Ascending aorta (tissue), 2 donors: ENCODE data around the gene BACE1-AS. TPM values are rescaled to one million over a fixed set of nuclear protein-coding genes. Genes with fewer than 3 reads are reported as not detected.

Experiments used
- DNase-seq, 2 donors: peaks; one replicate each; pipeline ENCODE4 v3.0.0-alpha.2; 2019; ENCODE audit warnings: low spot score in 2 of 2
- H3K27ac ChIP-seq, 2 donors: fragments of 200-600 bp; sonication (generic); one replicate each; pipeline ENCODE4 v1.5.1; 2016 to 2017; ENCODE audit warnings: mild to moderate bottlenecking in 1 of 2
- H3K27me3 ChIP-seq: fragments of 200-600 bp; sonication (generic); one replicate; pipeline ENCODE4 v1.5.1; 2017
- H3K36me3 ChIP-seq, 2 donors: fragments of 200-600 bp; sonication (generic); one replicate each; pipeline ENCODE4 v1.5.1; 2016
- H3K4me1 ChIP-seq, 2 donors: fragments of 200-600 bp; sonication (generic); one replicate each; pipeline ENCODE4 v1.5.1; 2016 to 2017; ENCODE audit warnings: mild to moderate bottlenecking in 1 of 2
- H3K4me3 ChIP-seq, 2 donors: fragments of 200-600 bp; sonication (generic); one replicate each; pipeline ENCODE4 v1.5.1; 2016 to 2017; ENCODE audit warnings: mild to moderate bottlenecking in 1 of 2
- H3K9me3 ChIP-seq, 2 donors: fragments of 200-600 bp; sonication (generic); one replicate each; pipeline ENCODE4 v1.5.1; 2016
- intact Hi-C: fragments of 100-400 bp; cut with DNase I; formaldehyde crosslinking; loops from one replicate; pipeline ENCODE4 v1.15.1; 2023
- total RNA-seq: library from RNA; depleted of rRNA; stranded (reverse); fragments of >200 nt; gene quantifications from one replicate; pipeline ENCODE4 v1.1.0, GENCODE V29; 2016
- TF ChIP-seq, protein P1 (sequence below), 3 experiments: fragments of 200-600 bp in 2 of 3; fragments of 450-650 bp in 1 of 3; sonication (generic) in 2 of 3; IDR thresholded peaks; one replicate each; pipeline ENCODE4 v1.5.1; 2016 to 2019; ENCODE audit warnings: antibody characterized with exemption in 3 of 3, mild to moderate bottlenecking in 1 of 3, moderate library complexity in 1 of 3

The BACE1-AS gene
- total RNA-seq, 1 donor from 2014 or later: 6.8 TPM

DNA sequence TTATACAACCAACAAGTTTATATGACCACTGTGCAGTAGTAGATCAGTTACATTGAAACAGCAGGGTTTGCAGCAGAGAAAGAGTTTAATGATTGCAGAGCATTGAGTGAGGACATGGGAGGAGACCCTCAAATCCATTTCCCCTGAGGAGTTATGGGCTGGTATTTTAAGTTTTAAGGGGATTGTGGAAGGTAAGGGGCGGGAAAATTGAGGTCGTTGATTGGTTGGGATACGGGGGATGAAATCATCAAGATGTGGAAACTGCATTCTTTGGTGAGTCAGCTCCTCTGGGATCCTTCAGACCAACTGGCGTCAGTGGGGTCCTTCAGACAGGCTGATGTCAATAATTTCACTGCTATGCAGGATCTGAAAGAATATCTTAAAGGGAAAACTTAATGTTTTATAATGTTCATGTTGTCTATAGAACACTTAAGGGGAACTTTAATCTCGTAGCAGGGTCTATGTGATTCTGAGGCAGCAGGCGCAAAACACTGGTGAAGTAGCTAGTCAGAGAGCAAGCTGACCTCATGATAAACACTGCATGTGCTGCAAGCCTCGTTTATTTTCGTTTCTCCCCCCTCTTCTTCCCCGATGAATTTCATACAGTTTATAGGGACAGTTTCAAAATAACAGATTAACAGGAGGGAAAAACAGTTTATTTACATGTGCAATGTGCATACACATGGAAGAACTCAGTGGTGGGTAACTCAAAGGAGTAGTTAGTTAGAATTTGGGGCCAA is 17.4 kb upstream of the BACE1-AS start:
- intact Hi-C loops: no loop called here
- H3K4me3 ChIP-seq: no peak overlapping the region
- no peaks in the 10 kb centered on the region for H3K4me1 ChIP-seq
- no peak for DNase-seq
- no peaks in the 10 kb centered on the region for H3K27me3 ChIP-seq
- TF ChIP-seq, protein P1, sequence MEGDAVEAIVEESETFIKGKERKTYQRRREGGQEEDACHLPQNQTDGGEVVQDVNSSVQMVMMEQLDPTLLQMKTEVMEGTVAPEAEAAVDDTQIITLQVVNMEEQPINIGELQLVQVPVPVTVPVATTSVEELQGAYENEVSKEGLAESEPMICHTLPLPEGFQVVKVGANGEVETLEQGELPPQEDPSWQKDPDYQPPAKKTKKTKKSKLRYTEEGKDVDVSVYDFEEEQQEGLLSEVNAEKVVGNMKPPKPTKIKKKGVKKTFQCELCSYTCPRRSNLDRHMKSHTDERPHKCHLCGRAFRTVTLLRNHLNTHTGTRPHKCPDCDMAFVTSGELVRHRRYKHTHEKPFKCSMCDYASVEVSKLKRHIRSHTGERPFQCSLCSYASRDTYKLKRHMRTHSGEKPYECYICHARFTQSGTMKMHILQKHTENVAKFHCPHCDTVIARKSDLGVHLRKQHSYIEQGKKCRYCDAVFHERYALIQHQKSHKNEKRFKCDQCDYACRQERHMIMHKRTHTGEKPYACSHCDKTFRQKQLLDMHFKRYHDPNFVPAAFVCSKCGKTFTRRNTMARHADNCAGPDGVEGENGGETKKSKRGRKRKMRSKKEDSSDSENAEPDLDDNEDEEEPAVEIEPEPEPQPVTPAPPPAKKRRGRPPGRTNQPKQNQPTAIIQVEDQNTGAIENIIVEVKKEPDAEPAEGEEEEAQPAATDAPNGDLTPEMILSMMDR (IDR thresholded peaks at IDR 0.05): no peak
- peaks cover 5 to 21% of the 10 kb centered on the region in 2 donors for H3K36me3 ChIP-seq
- no peaks in the 10 kb centered on the region for H3K9me3 ChIP-seq
- H3K27ac ChIP-seq: no peak overlapping the region

DNA sequence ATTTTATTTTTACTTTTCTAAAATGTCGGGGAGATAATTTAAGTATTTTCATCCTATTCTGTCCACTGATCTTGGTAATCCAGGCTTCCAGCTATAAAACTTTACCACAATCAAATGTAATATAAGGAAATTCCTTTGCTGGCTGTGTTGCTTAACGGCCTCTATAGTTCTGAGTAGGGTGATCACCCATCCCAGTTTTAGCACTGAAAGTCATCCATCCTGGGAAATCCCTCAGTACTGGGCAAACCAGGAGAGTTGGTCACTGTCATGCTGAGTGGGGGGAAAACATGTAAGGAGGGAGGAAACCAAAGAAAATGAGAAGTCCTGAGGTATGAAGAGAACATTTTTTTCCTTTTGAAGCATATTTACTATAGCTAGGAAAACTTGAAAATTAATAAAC is 12.8 kb upstream of the BACE1-AS start:
- intact Hi-C loops: no loop called here
- TF ChIP-seq, protein P1 (IDR thresholded peaks at IDR 0.05): no peak
- Histone ChIP-seq H3K4me1 (no peaks in the 10 kb centered on the region), H3K27ac (no peak overlapping the region), H3K9me3 (no peaks in the 10 kb centered on the region), H3K4me3 (no peak overlapping the region), H3K36me3 (peaks cover 17 to 51% of the 10 kb centered on the region in 2 donors), H3K27me3 (no peaks in the 10 kb centered on the region)
- no peak for DNase-seq

DNA sequence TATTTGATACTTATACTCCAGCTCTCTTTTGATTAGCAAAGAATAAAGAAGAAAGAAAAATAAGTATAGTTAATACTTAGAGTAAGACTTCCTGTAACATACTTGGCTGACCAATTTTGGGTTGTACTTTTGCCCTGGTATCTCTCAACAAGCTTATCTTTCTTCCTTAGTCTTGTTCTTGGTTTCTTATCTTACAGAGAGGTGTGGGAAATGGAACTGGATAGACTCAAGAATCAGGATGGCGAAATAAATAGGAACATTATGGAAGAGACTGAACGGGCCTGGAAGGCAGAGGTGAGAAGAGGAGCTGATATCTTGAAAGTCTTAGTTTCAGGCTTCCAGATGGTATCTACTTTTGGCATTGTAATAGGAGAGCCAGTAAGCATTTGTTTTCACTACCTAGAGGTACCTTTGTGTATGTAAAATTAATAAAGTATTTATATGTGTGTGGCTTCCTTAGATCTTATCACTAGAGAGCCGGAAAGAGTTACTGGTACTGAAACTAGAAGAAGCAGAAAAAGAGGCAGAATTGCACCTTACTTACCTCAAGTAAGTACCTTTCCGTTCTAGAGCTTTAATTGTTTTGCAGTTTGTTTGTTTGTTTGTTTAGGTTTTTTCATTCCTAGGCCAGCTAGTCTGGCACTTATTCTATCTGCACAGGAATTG is 11.3 kb upstream of the BACE1-AS start:
- Histone ChIP-seq H3K9me3 (no peaks in the 10 kb centered on the region), H3K27ac (no peak overlapping the region), H3K4me1 (no peaks in the 10 kb centered on the region), H3K27me3 (no peaks in the 10 kb centered on the region), H3K36me3 (peaks cover 30 to 63% of the 10 kb centered on the region in 2 donors), H3K4me3 (no peak overlapping the region)
- intact Hi-C loops: no loop called here
- TF ChIP-seq, protein P1 (IDR thresholded peaks at IDR 0.05): no peak
- no peak for DNase-seq

DNA sequence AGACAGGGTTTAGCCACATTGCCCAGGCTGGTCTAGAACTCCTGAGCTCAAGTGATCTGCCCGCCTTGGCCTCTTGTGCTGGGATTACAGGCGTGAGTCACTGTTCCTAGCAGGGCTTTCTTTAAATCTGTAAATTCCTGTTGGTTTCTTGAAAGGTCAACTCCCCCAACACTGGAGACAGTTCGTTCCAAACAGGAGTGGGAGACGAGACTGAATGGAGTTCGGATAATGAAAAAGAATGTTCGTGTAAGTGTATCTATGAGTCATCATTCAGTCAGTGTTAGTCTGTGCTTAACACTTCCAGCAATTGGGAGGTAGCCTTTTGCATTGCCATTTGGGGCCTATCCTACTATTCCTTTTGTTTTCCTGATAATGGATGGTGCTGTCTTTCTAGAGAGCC is 10.0 kb upstream of the BACE1-AS start:
- Histone ChIP-seq H3K9me3 (no peaks in the 10 kb centered on the region), H3K27me3 (no peaks in the 10 kb centered on the region), H3K36me3 (peaks cover 33 to 64% of the 10 kb centered on the region in 2 donors), H3K4me3 (no peak overlapping the region), H3K27ac (no peak overlapping the region), H3K4me1 (no peaks in the 10 kb centered on the region)
- TF ChIP-seq, protein P1 (IDR thresholded peaks at IDR 0.05): no peak
- DNase-seq: no peak
- intact Hi-C loops: no loop called here

DNA sequence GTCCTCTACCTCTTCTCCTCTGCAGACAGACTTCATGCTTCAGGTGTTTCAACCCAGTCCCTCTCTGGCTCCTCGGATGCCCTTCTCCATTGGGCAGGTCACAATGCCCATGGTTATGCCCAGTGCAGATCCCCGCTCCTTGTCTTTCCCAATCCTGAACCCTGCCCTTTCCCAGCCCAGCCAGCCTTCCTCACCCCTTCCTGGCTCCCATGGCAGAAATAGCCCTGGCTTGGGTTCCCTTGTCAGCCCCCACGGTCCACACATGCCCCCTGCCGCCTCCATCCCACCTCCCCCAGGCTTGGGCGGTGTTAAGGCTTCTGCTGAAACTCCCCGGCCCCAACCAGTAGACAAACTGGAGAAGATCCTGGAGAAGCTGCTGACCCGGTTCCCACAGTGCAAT is 9.3 kb upstream of the BACE1-AS start:
- H3K27ac ChIP-seq: no peak overlapping the region
- DNase-seq: no peak

More for the DNA sequence above, 9.3 kb upstream of the BACE1-AS start:
- Histone ChIP-seq H3K4me1 (no peaks in the 10 kb centered on the region), H3K9me3 (no peaks in the 10 kb centered on the region), H3K27me3 (no peaks in the 10 kb centered on the region), H3K4me3 (no peak overlapping the region), H3K36me3 (peaks cover 33 to 69% of the 10 kb centered on the region in 2 donors)
- TF ChIP-seq, protein P1 (IDR thresholded peaks at IDR 0.05): no peak
- intact Hi-C loops: no loop called here
